ENCODE results near the gene SSNA1. TPM values are rescaled to one million over a fixed set of nuclear protein-coding genes. Genes with fewer than 3 reads are reported as not detected.

The SSNA1 gene
- total RNA-seq, 4 donors from 2014 or later = 93.5 to 104 (median 99.8) TPM

- H3K27me3 ChIP-seq = peaks cover 100% of the 10 kb centered on the region
- H3K4me1 ChIP-seq = peaks cover 9 to 30% (median 27%) of the 10 kb centered on the region in 4 donors
- in situ Hi-C loops (cut with MboI; ENCODE audit: low pct_ligation_motif_present in 1 of 4, low pct_unique_long_range_greater_than_20kb in 1 of 4, low sequenced_read_pairs in 3 of 4) (no loop called here), intact Hi-C loops (cut with DNase I; ENCODE audit: low total_unique reads) (no loop called here)
- H3K4me3 ChIP-seq = no peak overlapping the region
- H3K36me3 ChIP-seq = no peaks in the 10 kb centered on the region
- DNase-seq = no peak
- TF ChIP-seq POLR2AphosphoS5 (IDR thresholded peaks at IDR 0.05) (no peak), POLR2A (IDR thresholded peaks at IDR 0.05) (no peak), EP300 (IDR thresholded peaks at IDR 0.05; ENCODE audit: low read depth) (no peak), CTCF (IDR thresholded peaks at IDR 0.05) (no peak)
- no peaks in the 10 kb centered on the region for H3K9me3 ChIP-seq
- H3K27ac ChIP-seq = no peak overlapping the region
- WGBS, 2 donors (ENCODE audit: low coverage in 1 of 2) = 42% methylated on average over 41 of the region's 56 CpGs; no CpG with 5 or more reads in 1 of the 2 donors
Measured at GRCh38 chr9:137160716-137161557, 27.5 kb upstream of the SSNA1 start.

GRCh38 chr9:137161558-137162486 is 26.7 kb upstream of the SSNA1 start:
- in situ Hi-C loops (cut with MboI; ENCODE audit: low pct_ligation_motif_present in 1 of 4, low pct_unique_long_range_greater_than_20kb in 1 of 4, low sequenced_read_pairs in 3 of 4) (no loop called here), intact Hi-C loops (cut with DNase I; ENCODE audit: low total_unique reads) (no loop called here)
- H3K27me3 ChIP-seq = peaks cover 100% of the 10 kb centered on the region
- 8% methylated on average over 54 of the region's 71 CpGs; no CpG with 5 or more reads in 1 of the 2 donors for WGBS, 2 donors (ENCODE audit: low coverage in 1 of 2)
- DNase-seq = no peak
- no peak overlapping the region for H3K4me3 ChIP-seq
- peaks cover 9 to 25% (median 22%) of the 10 kb centered on the region in 4 donors for H3K4me1 ChIP-seq
- no peak for TF ChIP-seq CTCF (IDR thresholded peaks at IDR 0.05)
- no peak overlapping the region for H3K27ac ChIP-seq
- H3K9me3 ChIP-seq = no peaks in the 10 kb centered on the region
- H3K36me3 ChIP-seq = no peaks in the 10 kb centered on the region

GRCh38 chr9:137162505-137163364 is 25.7 kb upstream of the SSNA1 start:
- TF ChIP-seq POLR2AphosphoS5 (IDR thresholded peaks at IDR 0.05) (no peak), CTCF (IDR thresholded peaks at IDR 0.05) (peak in 4 of 5 experiments; percentile 10 to 40 (median 26))
- Histone ChIP-seq H3K9me3 (no peaks in the 10 kb centered on the region), H3K4me1 (peaks cover 10 to 30% (median 25%) of the 10 kb centered on the region in 4 donors), H3K36me3 (no peaks in the 10 kb centered on the region), H3K27ac (peak overlapping the region in 1 of 4 donors; percentile 48), H3K4me3 (peak overlapping the region in 2 of 4 donors; percentile 7 to 19), H3K27me3 (peaks cover 100% of the 10 kb centered on the region)
- in situ Hi-C loops (cut with MboI; ENCODE audit: low pct_ligation_motif_present in 1 of 4, low pct_unique_long_range_greater_than_20kb in 1 of 4, low sequenced_read_pairs in 3 of 4) (no loop called here), intact Hi-C loops (cut with DNase I; ENCODE audit: low total_unique reads) (no loop called here)
- peak; percentile 63 for DNase-seq
- 18% methylated on average over 53 of the region's 74 CpGs; no CpG with 5 or more reads in 1 of the 2 donors for WGBS, 2 donors (ENCODE audit: low coverage in 1 of 2)
